GM18858 (cell line): ENCODE data around the gene FAM89B.
A peak's percentile ranks its signal among the peaks of the same experiment; 100 is the strongest.

Experiments
- ATAC-seq: cut with Tn5 transposase; IDR thresholded peaks from one replicate; pipeline ENCODE4 v1.9.1; 2021; ENCODE audit not compliant: unreplicated experiment

Gene FAM89B

DNA sequence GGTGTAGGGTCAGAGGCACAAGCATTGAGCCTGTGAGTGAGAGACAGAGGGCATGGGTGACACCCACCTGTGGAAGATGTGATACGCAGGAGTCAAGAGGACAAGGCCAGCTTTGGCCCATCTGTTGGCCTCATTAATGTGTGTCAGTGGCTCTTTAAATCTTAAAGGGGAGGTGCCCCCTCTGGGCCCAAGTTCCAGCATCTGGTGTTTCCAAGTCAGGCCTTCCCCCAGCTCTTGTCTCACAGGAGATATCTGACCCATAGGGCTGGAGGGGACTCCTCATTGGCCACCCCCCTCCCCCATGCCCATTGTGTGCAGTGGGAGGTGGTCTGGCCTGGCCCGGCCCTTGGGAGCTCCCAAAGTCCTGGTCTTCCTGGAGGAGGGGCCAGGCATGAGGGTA lies 14.3 kb downstream of the FAM89B start:
- ATAC-seq = no peak

DNA sequence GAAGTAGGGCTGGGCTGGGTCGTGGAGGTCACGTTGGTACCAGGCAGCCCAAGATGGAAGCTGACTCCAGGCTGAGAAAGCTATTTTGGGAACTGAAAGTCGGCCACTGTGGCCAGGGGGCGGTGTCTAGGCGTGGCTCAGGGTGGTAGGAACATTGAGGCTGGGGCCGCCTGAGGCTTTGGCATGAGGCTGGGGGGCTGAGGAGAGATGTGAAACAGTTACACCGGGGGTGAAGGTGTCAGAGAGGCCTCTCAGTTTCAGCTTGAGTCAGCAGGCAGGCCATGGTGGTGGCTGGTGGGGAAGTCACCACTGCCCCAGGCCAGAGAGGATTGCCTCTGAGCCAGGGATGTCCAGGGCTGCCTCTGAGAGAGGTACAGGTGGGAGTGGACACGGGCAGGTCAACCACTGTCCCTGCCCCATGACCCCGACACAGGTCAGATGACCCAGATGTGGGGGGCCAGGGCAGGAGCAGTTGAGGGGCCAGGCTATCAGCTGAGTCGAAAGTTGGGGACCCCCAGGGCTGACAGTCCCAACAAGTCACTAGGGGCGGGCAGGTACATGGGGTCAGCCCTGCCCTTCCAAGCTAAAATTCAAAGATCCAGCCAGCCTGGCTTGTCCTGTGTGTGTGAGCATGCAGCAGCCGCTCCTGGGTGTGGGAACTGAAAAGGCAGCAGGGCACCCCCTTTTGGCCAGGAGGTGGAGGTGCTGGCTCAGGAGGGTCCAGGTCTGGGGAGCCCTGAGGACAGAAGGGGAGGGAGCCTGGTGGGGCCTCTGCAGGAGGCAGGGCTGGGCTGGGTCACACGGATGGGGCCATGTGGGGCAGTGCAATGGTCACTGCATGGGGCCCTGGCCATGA lies 16.1 kb downstream of the FAM89B start:
- peak; percentile 57 for ATAC-seq

DNA sequence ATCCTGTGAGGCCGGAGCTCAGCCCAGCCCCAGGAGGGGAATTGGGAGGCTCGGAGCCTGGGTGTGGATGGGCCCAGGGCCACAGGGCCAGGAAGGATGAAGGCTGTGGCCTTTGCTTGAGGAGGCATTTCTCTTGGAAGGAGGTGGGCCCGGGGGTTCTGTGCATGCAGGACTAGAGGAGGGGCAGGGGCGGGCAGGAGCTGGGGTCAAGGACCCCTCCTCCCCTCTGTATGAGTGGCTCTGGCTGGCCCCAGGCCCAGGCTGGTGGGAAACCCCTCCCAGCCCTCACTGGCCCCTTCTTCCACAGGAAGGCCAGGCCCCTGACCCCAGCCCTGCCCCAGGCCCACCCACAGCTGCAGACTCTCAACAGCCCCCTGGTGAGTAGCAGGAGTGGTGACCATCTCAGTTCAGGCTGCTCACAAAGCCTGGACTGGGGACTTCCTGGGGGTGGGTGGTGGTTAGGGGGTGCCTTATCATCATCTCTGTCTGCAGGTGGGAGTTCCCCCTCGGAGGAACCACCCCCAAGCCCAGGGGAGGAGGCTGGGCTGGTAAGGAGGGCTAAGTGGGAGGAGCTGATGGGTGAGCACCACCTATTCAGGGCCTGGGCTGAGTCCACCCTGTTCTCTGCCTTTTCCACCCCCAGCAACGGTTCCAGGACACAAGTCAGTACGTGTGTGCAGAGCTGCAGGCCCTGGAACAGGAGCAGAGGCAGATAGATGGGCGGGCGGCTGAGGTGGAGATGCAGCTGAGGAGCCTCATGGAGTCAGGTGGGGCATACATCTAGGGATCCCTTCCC lies 17.3 kb downstream of the FAM89B start:
- ATAC-seq = no peak

DNA sequence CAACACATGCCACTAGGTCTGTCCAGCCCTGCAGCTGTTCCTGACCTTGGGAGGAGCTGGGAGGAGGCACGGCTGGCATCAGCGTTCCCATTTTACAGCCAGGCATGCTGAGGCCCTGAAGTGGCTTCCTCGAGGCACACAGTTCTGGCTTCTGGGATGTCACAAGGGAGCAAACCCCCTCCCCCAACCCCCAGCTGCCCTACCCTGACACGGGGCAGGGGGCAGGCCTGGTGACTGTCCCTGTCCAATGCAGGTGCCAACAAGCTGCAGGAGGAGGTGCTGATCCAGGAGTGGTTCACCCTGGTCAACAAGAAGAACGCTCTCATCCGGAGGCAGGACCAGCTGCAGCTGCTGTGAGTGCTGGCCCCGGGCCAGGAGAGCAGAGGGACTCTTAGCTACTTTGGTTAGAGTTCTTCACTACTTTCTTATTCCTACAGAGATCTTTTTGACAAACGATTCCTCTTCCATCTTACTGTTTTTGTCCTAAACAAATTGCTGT lies 18.0 kb downstream of the FAM89B start:
- no peak for ATAC-seq

DNA sequence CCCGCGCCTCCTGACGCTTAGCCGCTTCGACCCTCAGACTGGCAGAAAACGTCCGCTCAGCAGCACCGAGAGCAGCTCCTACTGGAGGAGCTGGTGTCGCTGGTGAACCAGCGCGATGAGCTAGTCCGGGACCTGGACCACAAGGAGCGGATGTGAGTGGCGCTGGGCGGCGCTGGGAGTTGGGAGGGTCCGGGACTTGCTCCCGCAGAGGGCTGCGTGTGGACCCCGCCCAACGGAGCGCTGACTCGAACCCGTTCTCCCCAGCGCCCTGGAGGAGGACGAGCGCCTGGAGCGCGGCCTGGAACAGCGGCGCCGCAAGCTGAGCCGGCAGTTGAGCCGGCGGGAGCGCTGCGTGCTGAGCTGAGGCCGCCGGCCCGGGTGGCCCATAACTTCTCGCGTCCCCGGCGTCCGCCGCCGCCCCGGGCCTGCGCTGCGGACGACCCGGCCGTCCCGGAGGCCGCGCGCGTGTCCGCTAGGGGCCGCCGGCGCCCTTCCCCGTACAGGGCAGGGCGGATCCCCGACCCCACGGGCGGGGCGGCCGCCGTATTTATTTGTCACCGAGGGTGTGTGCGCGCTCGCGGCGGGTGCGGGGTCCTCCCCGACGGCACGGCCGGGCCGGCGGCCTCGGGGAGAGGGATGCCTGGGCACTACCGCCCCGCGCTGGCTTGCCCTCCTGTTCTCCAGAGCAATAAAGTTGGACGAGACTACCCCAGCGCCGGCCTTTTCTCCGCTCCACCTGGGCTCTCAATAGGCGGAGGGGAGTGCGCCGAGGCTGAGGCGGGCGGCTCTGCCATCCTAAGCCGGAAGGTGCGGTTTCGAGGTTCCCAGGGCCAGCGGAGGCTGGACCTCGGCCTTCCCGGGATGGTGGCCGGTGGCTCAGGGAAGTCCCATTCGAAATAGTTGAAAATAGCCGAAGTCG lies 19.9 kb downstream of the FAM89B start:
- no peak for ATAC-seq

DNA sequence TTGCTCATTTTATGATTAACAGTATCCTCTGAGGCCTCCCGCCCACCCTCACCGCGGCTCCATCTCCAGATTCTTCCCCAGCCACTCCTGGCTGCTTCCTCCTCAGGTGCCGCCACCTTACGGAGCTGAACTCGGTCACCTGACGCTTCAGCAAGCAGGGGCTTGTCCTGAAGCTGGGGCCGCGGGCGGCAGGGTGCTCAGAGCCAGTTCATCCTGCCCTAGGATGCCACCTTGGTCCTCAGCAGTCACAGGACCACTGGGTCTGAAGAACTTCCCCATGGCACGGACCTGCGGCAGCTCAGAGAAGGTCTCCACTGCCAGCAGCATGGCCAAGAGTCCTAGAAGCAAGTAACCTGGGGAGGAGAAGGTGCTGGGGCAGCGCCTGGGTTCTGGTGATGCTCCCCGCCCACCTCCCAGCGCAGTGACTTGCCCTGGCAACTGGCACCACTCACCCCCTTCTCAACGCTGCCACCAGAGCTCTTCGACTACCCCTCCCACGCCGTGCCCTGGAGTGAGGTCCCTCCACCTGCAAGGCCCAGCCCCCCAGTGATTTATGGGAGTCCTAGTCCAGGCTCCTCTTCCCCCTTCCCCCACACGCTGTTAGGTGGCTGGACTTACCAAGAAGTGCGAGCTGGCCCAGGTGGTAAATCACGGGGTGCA lies 20.6 kb downstream of the FAM89B start:
- ATAC-seq = no peak

DNA sequence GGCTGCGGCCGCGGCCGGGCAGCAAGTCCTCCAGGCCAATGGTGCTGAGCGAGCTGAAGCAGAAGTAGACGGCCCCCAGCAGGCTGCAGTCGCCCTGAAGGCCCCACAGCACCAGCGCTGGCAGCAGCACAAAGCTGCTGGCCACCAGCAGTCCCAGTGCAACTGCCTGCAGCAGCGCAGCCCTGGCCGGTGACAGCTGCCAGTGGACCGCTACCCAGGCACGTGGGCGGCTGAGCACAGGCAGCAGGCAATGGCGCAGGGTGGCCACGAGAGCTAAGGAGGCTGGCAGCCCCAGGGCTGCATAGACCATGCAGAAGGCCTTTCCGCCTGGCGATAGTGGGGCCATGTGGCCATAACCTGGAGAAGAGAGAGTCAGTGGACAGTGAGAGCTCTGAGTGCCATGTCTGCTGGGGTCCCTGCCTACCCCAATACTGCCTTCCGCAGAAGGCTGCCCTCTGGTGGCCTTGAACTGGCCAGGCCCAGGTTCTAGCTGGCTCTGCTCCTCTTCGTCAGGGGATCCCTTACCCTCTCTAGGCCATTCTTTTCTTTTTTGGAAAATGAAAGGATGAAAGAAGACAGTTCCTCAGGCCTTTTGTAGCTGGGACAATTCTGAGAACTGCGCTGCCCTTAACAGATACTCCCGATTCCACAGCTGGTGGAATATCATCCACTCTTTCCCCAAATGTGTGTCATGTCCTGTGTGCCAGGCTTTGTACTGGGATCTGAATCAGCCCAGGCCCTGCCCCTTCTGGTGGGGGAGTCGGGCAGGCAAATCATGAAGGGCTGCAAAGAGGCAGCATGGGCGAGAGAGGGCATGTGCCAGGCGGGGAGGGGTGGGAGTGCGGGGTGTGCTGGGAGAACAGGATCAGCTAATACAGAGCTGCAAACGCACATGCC lies 21.4 kb downstream of the FAM89B start:
- no peak for ATAC-seq

DNA sequence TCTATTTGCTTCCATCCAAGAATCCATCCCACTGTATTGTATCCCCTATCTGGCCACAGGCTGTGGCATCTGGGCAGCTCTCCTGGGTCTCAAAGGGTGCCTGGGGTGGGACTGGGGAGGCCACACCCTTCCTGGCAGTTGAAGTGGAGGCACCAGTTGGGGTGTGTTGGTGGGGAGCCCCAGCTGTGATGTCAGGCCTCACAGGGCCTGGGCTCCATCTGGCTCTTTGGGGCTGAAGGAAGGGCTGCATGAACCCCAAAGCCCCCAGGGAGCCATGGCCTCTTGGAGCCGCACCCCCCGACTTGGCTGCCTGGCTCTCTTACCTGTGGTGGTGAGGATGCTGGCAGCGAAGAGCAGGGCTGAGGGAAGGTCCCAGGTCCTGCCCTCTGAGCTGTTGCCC lies 22.8 kb downstream of the FAM89B start:
- ATAC-seq = no peak

DNA sequence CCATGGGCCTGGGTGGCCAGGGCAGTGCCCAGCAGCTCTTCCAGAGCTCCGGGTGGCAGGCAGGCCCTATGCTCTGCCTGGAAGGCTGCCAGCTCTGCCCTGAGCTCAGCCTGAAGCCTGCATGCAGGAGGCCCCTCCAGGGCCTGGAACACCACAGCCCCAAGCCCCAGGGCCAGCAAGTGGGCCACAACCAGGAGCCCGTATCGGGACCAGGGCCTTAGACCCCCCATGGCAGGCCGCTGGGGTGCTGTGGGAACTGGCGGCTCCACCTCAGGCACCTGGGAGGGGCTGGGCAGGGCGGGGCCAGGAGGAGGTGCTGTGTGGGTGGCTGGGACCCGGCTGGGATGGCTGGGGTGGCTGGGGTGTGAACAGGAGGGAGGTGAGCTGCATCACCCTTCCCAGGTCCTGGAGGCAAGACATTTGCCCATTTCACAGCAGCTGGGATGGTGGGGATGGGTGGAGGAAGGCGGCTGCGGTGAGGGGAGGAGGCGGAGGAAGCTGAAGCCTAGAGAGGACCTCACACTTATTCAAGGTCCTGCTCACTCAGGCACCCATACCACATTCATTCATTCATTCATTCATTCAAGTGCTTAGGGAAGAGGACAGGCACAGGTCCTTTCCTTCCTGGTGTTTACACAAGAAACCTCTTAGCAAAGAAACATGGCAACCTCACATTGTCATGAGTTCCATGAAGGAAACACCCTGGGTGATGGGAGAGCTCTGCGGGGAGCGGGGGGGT lies 23.4 kb downstream of the FAM89B start, which contains the start of gene KCNK7:
KCNK7 (minus strand) TSS at position 258 of the 739 bp plus-strand sequence; CDS start at position 230, 28 bp downstream.
- ATAC-seq = no peak

DNA sequence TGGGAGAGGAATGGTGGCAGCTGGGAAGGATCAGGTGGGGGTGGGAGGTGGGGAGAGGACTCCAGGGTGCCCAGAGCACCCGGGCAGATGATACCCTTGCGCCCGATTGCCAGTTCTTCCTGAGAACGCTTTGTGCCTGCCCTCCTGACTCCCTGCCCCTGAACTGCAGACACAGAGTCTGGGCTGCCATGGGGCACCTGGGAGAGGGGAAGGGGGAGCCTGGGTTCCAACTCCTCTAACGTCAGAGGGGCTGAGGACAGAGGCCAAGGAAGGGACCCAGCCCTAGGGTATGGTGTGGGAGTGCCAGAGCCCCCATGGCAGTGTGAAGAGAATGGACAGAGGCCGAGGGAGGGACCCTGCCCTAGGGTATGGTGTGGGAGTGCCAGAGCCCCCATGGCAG lies 24.2 kb downstream of the FAM89B start:
- no peak for ATAC-seq

DNA sequence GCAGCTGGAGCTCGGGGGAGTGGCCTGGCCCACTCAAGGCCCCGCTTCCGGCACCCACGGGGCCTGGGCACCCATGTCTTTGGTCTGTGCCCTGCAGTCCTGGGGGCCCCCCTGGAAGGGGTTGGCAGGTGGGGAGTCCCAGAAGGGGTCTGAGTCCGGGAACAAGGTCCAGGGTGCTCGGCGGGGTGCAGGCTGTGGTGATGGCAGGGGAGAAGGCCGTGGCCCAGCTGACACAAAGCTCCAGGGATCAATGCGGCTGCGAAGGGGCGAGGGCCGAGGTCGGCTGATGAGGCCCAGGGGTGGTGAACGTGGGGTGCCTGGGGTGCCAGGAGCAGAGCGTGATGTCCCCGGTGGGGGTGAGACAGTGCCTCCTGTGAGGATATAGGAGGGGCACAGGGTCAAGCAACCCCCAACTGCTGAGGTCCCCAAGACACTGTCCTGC lies 25.9 kb downstream of the FAM89B start:
- no peak for ATAC-seq

DNA sequence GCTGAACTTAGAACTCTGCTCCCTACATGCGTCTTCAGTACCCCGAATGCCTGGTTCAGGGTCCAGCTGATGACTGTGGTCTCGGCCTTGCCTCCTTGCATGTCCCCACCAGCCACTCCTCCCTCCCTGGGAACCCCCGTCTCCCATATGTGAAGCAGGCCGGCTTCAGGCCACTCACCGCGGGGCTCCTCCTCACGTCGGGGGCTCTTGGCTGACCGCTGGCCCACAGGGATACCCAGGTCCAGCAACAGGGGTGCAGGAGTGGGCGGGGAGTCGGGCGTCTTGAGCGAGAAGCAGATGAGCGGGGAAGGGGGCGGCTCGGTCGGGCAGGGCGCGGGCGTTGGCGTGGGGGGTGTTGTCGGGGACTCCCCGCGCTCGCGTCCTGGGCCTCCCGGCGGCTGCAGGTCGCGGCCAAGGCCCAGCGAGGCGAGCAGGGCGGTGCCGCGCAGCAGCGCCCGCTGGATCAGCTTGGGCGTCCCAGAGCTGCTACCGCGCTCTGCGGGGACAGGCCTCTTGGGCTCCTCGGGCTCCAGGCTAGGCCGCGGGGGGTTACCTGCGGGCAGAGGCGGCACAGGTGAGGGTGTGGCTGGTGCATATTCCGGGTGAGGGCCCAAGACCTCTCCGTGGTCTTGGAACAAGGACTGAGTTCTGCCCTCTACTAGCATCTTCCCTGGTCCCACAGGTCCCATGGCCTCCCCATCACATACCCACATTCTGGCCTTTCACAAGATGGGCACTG lies 27.0 kb downstream of the FAM89B start:
- no peak for ATAC-seq

DNA sequence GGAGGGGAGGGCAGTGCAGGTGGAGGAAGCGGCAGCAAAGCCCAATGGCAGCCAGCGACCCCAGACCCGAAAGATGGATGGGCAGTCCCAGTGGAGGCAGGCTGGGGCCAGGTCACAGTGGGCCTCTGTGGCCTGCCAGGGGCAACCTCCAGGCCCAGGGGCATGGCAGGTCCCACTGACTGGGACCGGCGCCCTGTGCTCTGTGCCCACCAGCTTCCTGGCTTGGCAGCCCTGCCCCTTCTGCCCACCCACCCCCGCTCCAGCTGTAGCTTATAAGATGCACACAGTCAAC lies 27.6 kb downstream of the FAM89B start:
- no peak for ATAC-seq

DNA sequence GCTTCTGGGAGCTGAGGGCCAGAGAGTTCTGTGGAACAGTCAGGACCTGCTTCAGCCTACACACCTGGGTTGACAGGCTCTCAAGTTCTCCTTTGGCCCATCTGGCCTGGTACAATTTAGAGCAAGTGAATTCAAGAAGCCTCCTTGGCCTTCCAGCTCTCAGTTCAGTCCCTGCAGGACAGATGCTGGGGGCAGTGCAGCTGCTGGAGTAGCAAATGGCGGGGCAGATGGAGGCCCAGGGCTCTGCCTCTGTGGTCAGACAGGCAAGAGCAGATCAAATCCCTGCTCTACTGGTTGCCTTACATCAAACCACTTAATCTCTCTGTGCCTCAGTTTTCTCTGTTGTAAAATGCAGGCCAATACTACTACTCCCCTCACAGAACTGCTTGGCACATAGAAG lies 31.9 kb downstream of the FAM89B start:
- no peak for ATAC-seq

DNA sequence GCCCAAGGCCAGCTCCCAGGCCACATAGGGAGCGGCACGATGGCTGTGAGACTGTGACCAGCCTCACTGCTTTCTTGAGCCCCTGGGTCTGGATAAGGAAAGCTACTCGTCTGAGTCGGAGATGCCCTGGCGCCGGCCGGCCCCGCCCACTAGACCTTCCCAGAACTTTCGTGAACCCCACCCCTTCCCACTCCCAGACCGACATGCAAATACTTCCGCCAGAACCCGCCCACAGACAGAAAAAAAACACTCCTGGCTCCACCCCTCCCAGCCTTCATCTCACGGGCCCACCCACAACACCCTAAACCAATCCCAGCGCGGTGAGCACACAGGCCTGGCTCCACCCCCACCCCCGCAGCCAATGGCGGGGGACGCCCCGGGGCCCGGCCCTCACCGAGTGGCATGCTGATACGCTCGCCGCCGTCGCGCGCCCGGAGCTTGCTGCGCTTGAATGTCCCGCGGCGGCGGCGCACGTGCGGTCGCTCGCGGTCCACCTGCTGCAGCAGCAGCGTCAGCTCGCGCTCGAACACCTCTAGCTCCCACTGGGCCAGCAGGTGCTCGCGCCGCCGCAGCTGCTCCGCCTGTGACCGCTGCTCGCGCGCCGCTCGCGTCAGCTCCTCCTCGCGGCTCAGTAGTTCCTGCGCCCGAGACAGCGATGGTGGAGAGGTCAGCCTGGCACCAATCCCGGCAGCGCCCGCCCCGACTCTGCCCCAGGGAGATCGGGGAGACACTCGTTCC lies 34.7 kb downstream of the FAM89B start:
- ATAC-seq = no peak

DNA sequence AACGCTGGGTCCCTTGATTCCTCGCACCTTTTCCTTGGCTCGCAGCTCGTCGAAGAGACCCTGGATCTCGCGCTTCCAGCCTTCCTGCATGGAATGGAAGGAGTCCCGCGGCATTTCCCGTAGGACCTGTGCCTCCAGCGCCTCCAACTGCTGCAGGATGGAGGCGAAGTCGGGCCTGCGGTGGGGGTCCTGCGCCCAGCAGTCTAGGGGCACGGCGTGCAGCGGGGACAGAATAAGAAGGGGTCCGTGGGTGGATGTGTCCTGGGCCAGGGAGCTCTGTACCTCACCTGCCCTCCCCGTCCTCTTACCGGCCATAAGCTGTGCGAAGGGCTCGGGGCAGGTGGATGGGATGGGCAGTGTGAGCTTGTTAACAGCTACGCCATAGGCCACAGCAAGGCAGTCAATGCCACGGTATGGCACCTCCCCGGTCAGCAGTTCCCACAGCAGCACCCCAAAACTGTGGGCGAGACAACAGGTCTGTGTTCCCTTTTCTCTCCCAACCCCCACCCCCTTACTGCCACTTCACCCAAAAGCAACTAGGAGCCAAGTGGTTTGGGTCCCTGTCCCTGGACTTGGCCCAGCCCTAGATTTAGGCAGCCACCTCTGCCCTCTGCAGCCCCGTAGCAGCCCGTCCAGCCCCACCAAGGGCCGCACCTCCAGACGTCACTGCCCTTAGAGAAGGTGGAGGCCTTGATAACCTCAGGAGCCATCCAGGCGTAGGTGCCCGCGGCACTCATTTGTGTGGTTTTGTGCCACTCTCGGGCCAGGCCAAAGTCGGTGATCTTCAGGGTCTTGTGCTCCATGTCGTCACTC lies 35.5 kb downstream of the FAM89B start:
- no peak for ATAC-seq

DNA sequence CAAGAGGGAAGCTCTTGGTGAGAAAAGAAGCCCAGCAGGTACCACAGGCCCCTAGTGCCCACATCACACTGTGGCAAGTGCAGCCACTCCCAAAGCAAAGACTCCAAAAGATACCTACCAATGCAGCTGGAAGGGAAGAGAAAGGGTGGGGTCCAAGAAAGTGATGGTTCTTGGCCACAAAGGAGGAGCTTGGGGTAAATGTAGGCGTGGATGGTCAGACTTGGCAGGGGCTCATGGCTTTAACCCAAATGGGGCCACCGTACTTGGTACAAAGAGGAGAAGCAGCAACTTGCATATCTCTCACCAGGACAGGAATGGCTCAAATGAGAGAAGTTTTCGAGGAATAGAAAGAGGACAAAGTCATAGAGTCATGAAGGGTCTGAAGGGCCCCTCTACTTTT lies 36.9 kb downstream of the FAM89B start:
- no peak for ATAC-seq
